Natural killer cell (primary cell): ENCODE data around the gene USP2. TPM values are rescaled to one million over a fixed set of nuclear protein-coding genes. Genes with fewer than 3 reads are reported as not detected.

Experiments used
- ATAC-seq, 3 donors: fragments of 150-1000 bp in 2 of 3; fragments of 200-7000 bp in 1 of 3; cut with Tn5 transposase; 1 replicate in 1 of 3; 2 replicates in 2 of 3; pipeline ENCODE4 v1.10.0; 2021; ENCODE audit warnings: mild to moderate bottlenecking in 2 of 3, moderate library complexity in 2 of 3
- DNase-seq, 2 donors: peaks; one replicate each; pipeline versions ENCODE4 v3.0.0 to v3.0.0-alpha.2; 2013 to 2021; ENCODE audit warnings: mixed read lengths in 1 of 2
- H3K27ac ChIP-seq: one replicate; pipeline ENCODE4 v1.5.1; 2013; ENCODE audit warnings: mild to moderate bottlenecking, low read length
- H3K27me3 ChIP-seq: one replicate; pipeline ENCODE4 v1.6.1; 2013; ENCODE audit warnings: low read length; ENCODE audit not compliant: control insufficient read depth, insufficient read depth
- H3K36me3 ChIP-seq: one replicate; pipeline ENCODE4 v1.6.1; 2013; ENCODE audit warnings: low read length; ENCODE audit not compliant: control insufficient read depth, insufficient read depth
- H3K4me1 ChIP-seq: one replicate; pipeline ENCODE4 v1.6.1; 2013; ENCODE audit warnings: low read length; ENCODE audit not compliant: control insufficient read depth, insufficient read depth
- H3K4me3 ChIP-seq: one replicate; pipeline ENCODE4 v1.5.1; 2013; ENCODE audit warnings: low read length
- H3K9me3 ChIP-seq: one replicate; pipeline ENCODE4 v1.6.1; 2013; ENCODE audit warnings: low read length; ENCODE audit not compliant: control insufficient read depth, insufficient read depth
- H3K27ac Mint-ChIP-seq, 2 donors: one replicate each; pipeline ENCODE4 v1.8.0; 2022; ENCODE audit warnings: mild to moderate bottlenecking in 2 of 2, mixed read lengths in 2 of 2, moderate library complexity in 1 of 2
- H3K27me3 Mint-ChIP-seq, 2 donors: one replicate each; pipeline ENCODE4 v1.8.0; 2022; ENCODE audit warnings: low read depth in 2 of 2, mixed read lengths in 2 of 2
- H3K36me3 Mint-ChIP-seq: one replicate; pipeline ENCODE4 v1.8.0; 2022; ENCODE audit warnings: mixed read lengths
- H3K4me1 Mint-ChIP-seq, 2 donors: one replicate each; pipeline ENCODE4 v1.8.0; 2022; ENCODE audit warnings: mixed read lengths in 2 of 2
- H3K4me3 Mint-ChIP-seq: one replicate; pipeline ENCODE4 v1.8.0; 2022; ENCODE audit warnings: mild to moderate bottlenecking, moderate library complexity, mixed read lengths
- H3K9me3 Mint-ChIP-seq, 2 donors: one replicate each; pipeline ENCODE4 v1.8.0; 2022; ENCODE audit warnings: mixed read lengths in 2 of 2
- CTCF ChIP-seq: fragments of 200-600 bp; IDR thresholded peaks from one replicate; pipeline ENCODE4 v1.8.0; 2022; ENCODE audit warnings: antibody characterized with exemption
- WGBS: methylation state at CpG from one replicate; pipeline ENCODE4 v1.1.7; 2013; ENCODE audit warnings: missing lambda C conversion rate; ENCODE audit not compliant: insufficient coverage; 5-methylcytosine and 5-hydroxymethylcytosine counted together
- intact Hi-C: fragments of 100-400 bp; cut with micrococcal nuclease; formaldehyde crosslinking; loops from one replicate; pipeline ENCODE4 v1.14.2; 2022
- total RNA-seq, 4 donors: library from RNA; stranded (reverse); fragments of 120-200 nt in 1 of 4; gene quantifications; one replicate each; pipeline versions ENCODE4 v1.2.3 to v1.2.4, GENCODE V29; 2013 to 2022

The USP2 gene
- total RNA-seq, 3 donors from 2014 or later (not counting 1 experiment from before 2014, with no cell fraction given), result 0.50 to 3.9 TPM; not detected in 1

GRCh38 chr11:119315131-119316015, 66.1 kb downstream of the USP2 start:
- Histone ChIP-seq H3K9me3 (no peaks in the 10 kb centered on the region), H3K27me3 (peaks cover 27% of the 10 kb centered on the region), H3K27ac (no peak overlapping the region), H3K36me3 (no peaks in the 10 kb centered on the region), H3K4me1 (peaks cover 27% of the 10 kb centered on the region), H3K4me3 (peak overlapping the region; percentile 4)
- H3K27ac Mint-ChIP-seq, result no peak overlapping the region
- H3K9me3 Mint-ChIP-seq, result no peaks in the 10 kb centered on the region
- DNase-seq, result peak in 1 of 2 donors; percentile 72
- TF ChIP-seq CTCF, result no peak
- intact Hi-C loops, result no loop called here
- peak; percentile 40 to 58 (median 52) for ATAC-seq
- 3% methylated on average over 29 of the region's 29 CpGs for WGBS
- H3K4me3 Mint-ChIP-seq, result no peak overlapping the region
- peaks cover 0 to 22% of the 10 kb centered on the region in 2 donors for H3K4me1 Mint-ChIP-seq
- H3K36me3 Mint-ChIP-seq, result no peaks in the 10 kb centered on the region
- peaks cover 18 to 27% of the 10 kb centered on the region in 2 donors for H3K27me3 Mint-ChIP-seq

GRCh38 chr11:119314726-119315125, 66.8 kb downstream of the USP2 start:
- Histone ChIP-seq H3K9me3 (no peaks in the 10 kb centered on the region), H3K4me3 (no peak overlapping the region), H3K27ac (no peak overlapping the region), H3K36me3 (no peaks in the 10 kb centered on the region), H3K27me3 (peaks cover 26% of the 10 kb centered on the region), H3K4me1 (peaks cover 26% of the 10 kb centered on the region)
- DNase-seq, result no peak
- Mint-ChIP-seq H3K4me1 (peaks cover 0 to 22% of the 10 kb centered on the region in 2 donors), H3K27ac (no peak overlapping the region), H3K36me3 (no peaks in the 10 kb centered on the region), H3K27me3 (peaks cover 15 to 23% of the 10 kb centered on the region in 2 donors), H3K9me3 (no peaks in the 10 kb centered on the region), H3K4me3 (no peak overlapping the region)
- ATAC-seq, result no peak
- TF ChIP-seq CTCF, result no peak
- WGBS, result 87% methylated on average over 18 of the region's 18 CpGs
- intact Hi-C loops, result no loop called here

- Mint-ChIP-seq H3K27me3 (peaks cover 0 to 4% of the 10 kb centered on the region in 2 donors), H3K4me3 (no peak overlapping the region), H3K4me1 (peaks cover 0 to 12% of the 10 kb centered on the region in 2 donors), H3K9me3 (no peaks in the 10 kb centered on the region), H3K36me3 (peaks cover under 1% of the 10 kb centered on the region), H3K27ac (no peak overlapping the region)
- Histone ChIP-seq H3K36me3 (peaks cover 7% of the 10 kb centered on the region), H3K9me3 (no peaks in the 10 kb centered on the region), H3K4me1 (peaks cover 9% of the 10 kb centered on the region), H3K27me3 (peaks cover 11% of the 10 kb centered on the region), H3K27ac (no peak overlapping the region), H3K4me3 (no peak overlapping the region)
- intact Hi-C loops, result no loop called here
- TF ChIP-seq CTCF, result no peak
- WGBS, result 81% methylated on average over 20 of the region's 20 CpGs
- no peak for DNase-seq
- ATAC-seq, result no peak
Measured at GRCh38 chr11:119310682-119311052, 70.8 kb downstream of the USP2 start.
